Pancreas (tissue), 10 donors: ENCODE measurements around the gene MAGI1. TPM values are rescaled to one million over a fixed set of nuclear protein-coding genes. Genes with fewer than 3 reads are reported as not detected.

Experiments
- ATAC-seq, 4 donors: fragments of 200-7000 bp; cut with Tn5 transposase; one replicate each; pipeline versions ENCODE4 v1.8.0 to v1.9.1; 2020; ENCODE audit warnings: mild to moderate bottlenecking in 4 of 4, moderate library complexity in 4 of 4
- DNase-seq, 6 donors: peaks; one replicate each; pipeline ENCODE4 v3.0.0-alpha.2; 2020
- FAIRE-seq: peaks from 2 replicates; lab custom pipeline; 2012; peaks lifted over from hg19 to GRCh38; lab: Jason Lieb, UNC
- H3K27ac ChIP-seq, 4 donors: fragments of 200-600 bp; sonication (generic); 1 replicate in 3 of 4; 2 replicates in 1 of 4; pipeline versions ENCODE4 v1.5.0 to v1.8.0; 2020
- H3K27me3 ChIP-seq, 4 donors: fragments of 200-600 bp; one replicate each; pipeline ENCODE4 v1.8.0; 2021
- H3K36me3 ChIP-seq, 3 donors: fragments of 200-600 bp; sonication (generic) in 1 of 3; one replicate each; pipeline versions ENCODE4 v1.5.0 to v1.8.0; 2020 to 2021
- H3K4me1 ChIP-seq, 3 donors: fragments of 200-600 bp; one replicate each; pipeline ENCODE4 v1.8.0; 2021
- H3K4me3 ChIP-seq, 4 donors: fragments of 200-600 bp; sonication (generic) in 2 of 4; one replicate each; pipeline versions ENCODE4 v1.5.0 to v1.8.0; 2020 to 2021
- H3K9me3 ChIP-seq, 4 donors: fragments of 200-600 bp; one replicate each; pipeline ENCODE4 v1.8.0; 2021
- WGBS, 2 donors: extraction: QIAGEN DNeasy Blood & Tissue Kit; methylation state at CpG; one replicate each; pipeline ENCODE4 v1.1.7; 2013; 5-methylcytosine and 5-hydroxymethylcytosine counted together
- intact Hi-C, 3 donors: fragments of 100-400 bp; cut with DNase I; formaldehyde crosslinking; loops; one replicate each; pipeline versions ENCODE4 v1.11.1 to v1.14.2; 2022
- polyA plus RNA-seq, 2 donors: library from polyadenylated mRNA; stranded (reverse); fragments of 200-250 nt; gene quantifications; one replicate each; pipeline ENCODE4 v1.2.3, GENCODE V29; 2013
- total RNA-seq, 6 donors: library from RNA; stranded (reverse); fragmentation: NEBNext Ultra II Directional in 4 of 6; extraction: Animal tissue kit (Norgen Biotek cat#: 25700) in 4 of 6; gene quantifications; one replicate each; pipeline versions ENCODE4 v1.2.1 to v1.2.4, GENCODE V29; 2021 to 2023
- TF ChIP-seq, protein P1 (sequence below), 4 donors: fragments of 200-600 bp; sonication (generic) in 3 of 4; IDR thresholded peaks; one replicate each; pipeline versions ENCODE4 v1.5.0 to v1.8.0; 2021; ENCODE audit warnings: antibody characterized with exemption in 4 of 4
- donor health status: healthy with polysubstance abuse.
- donor health status: DM: no; HTN: no; CAD: no; lungs with moderate emphysema.
- donor health status: DM: no; HTN: no; CAD: no.
- donor health status: control.
- donor health status: control.
- donor health status: Bipolar disorder and iron deficiency.
- donor health status: DM: yes; HTN: yes; CAD: no.
- donor health status: DM: no; HTN: no; CAD: no.
- donor health status: DM: no; HTN: no; CAD: no.
- donor health status: DM: yes; HTN: yes; CAD: no.

Gene MAGI1
- total and polyA plus RNA-seq, 8 donors = 19.7 to 45.1 (median 28.0) TPM

DNA sequence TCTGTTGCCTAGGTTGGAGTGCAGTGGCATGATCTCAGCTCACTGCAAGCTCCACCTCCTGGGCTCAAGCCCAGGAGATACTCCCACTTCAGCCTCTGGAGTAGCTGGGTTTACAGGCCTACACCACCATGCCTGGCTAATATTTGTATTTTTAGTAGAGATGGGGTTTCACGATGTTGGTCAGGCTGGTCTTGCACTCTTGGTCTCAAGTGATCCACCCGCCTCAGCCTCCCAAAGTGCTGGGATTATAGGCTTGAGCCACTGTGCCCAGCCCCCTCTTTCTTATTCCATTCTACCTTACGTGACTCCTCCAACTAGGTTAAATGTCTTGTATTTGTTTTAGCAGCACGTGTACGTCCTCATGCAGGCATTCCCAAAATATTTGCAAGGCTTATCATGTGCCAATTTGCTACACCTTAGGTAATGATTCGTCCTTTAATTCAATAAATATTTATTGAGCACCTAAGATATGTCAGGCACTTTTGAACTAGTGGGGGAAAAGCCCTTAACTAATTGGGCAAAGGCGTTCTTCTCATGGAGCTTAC lies 14.9 kb upstream of the MAGI1 start:
- Histone ChIP-seq H3K4me3 (no peak overlapping the region), H3K4me1 (peaks cover 0 to 7% (median 5%) of the 10 kb centered on the region in 3 donors), H3K27me3 (no peaks in the 10 kb centered on the region), H3K27ac (peak overlapping the region in 2 of 4 donors; percentile 2 to 28), H3K36me3 (no peaks in the 10 kb centered on the region), H3K9me3 (no peaks in the 10 kb centered on the region)
- TF ChIP-seq, protein P1, sequence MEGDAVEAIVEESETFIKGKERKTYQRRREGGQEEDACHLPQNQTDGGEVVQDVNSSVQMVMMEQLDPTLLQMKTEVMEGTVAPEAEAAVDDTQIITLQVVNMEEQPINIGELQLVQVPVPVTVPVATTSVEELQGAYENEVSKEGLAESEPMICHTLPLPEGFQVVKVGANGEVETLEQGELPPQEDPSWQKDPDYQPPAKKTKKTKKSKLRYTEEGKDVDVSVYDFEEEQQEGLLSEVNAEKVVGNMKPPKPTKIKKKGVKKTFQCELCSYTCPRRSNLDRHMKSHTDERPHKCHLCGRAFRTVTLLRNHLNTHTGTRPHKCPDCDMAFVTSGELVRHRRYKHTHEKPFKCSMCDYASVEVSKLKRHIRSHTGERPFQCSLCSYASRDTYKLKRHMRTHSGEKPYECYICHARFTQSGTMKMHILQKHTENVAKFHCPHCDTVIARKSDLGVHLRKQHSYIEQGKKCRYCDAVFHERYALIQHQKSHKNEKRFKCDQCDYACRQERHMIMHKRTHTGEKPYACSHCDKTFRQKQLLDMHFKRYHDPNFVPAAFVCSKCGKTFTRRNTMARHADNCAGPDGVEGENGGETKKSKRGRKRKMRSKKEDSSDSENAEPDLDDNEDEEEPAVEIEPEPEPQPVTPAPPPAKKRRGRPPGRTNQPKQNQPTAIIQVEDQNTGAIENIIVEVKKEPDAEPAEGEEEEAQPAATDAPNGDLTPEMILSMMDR (IDR thresholded peaks at IDR 0.05) = no peak
- FAIRE-seq (no peak), ATAC-seq (peak; percentile 84 to 95 (median 92)), DNase-seq (peak in 3 of 6 donors; percentile 26 to 47 (median 32))
- intact Hi-C loops = no loop called here
- WGBS, 2 donors = 29 to 31% methylated on average over 7 of the region's 7 CpGs

DNA sequence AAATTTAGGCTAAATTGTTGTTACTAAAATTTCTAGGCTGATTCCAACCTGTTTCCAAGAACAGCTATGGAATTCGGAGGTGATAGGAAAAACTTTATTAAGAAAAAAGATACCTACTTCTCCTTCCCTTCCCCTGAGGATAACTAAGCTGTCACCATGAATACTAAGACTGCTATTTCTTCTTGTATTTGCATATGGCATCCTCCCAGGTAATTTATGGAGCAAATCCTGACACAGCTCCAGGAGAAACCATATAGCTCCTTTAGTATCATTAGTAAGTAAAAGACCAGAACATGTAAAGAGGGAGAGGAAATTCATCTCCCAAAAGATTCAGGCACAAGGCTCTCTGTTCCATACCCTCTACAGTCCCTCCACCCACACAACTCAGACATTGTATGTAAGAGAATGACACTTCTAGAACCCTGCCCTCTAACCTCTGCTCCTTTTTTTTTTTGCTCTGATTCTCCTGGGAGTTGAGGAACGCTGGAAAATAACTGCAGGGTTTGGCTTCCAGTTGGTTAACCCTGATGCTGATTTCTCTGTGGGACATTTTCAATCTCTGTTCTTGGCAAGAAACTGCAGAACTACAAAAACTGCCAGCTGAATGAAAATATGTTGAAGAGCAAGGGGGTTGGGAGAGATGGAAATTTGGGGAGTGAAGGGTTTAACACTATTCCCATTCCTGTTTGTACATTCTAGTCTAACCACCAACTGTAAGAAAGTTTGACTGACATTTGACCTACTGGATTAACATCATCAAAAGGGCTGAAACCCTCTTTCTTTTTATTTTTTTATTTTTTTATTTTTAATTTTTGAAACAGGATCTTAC lies 14.2 kb upstream of the MAGI1 start:
- TF ChIP-seq, protein P1 (IDR thresholded peaks at IDR 0.05) = no peak
- Histone ChIP-seq H3K27ac (peak overlapping the region in 1 of 4 donors; percentile 28), H3K36me3 (no peaks in the 10 kb centered on the region), H3K27me3 (no peaks in the 10 kb centered on the region), H3K4me1 (peaks cover 4 to 7% (median 7%) of the 10 kb centered on the region in 3 donors), H3K9me3 (no peaks in the 10 kb centered on the region), H3K4me3 (no peak overlapping the region)
- 65% methylated on average over 2 of the region's 2 CpGs for WGBS, 2 donors
- ATAC-seq (peak in 2 of 4 donors; percentile 28 to 35), FAIRE-seq (no peak), DNase-seq (no peak)
- intact Hi-C loops = no loop called here

DNA sequence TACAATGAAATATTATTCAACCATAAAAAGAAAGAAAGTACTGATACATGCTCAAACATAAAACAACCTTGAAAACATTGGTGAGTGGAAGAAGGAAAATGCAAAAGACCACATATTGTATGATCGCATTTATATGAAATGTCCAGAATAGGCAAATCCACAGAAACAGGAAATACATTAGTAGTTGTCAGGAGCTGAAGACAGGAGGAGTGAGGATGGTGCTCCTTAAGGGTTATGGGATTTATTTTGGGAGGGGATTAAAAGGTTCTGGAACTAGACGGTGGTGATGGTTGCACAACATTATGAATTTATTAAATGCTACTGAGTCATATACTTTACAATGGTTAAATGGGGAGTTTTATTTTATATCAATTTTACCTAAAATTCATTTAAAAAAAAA lies 12.1 kb upstream of the MAGI1 start:
- intact Hi-C loops = no loop called here
- FAIRE-seq (no peak), DNase-seq (no peak)

DNA sequence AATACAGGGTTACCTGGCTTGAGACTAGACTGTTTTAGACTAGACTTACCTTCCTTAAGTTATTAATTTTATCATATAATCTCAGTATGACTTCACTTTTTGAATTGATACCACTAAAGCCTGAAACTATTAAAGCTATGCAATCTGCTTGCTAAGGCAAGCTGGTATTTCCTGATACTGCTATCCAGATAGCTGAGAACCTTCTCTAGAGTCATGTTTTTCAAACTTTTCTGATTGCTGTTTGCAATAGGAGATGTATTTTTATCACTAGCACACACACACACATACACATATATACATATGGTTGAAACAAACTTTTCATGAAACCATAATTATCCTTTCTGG lies 9.3 kb upstream of the MAGI1 start:
- no peak for DNase-seq
- TF ChIP-seq, protein P1 (IDR thresholded peaks at IDR 0.05) = no peak
- intact Hi-C loops = no loop called here
- no peak for FAIRE-seq
- Histone ChIP-seq H3K4me1 (peaks cover under 1 to 10% (median 7%) of the 10 kb centered on the region in 3 donors), H3K9me3 (no peaks in the 10 kb centered on the region), H3K36me3 (no peaks in the 10 kb centered on the region), H3K27me3 (no peaks in the 10 kb centered on the region), H3K27ac (peak overlapping the region in 2 of 4 donors; percentile 13 to 25), H3K4me3 (no peak overlapping the region)
- ATAC-seq = peak; percentile 17 to 73 (median 58)

More for the DNA sequence above, 12.1 kb upstream of the MAGI1 start:
- Histone ChIP-seq H3K27me3 (no peaks in the 10 kb centered on the region), H3K36me3 (no peaks in the 10 kb centered on the region), H3K9me3 (no peaks in the 10 kb centered on the region), H3K4me1 (peaks cover 7 to 11% (median 10%) of the 10 kb centered on the region in 3 donors), H3K4me3 (no peak overlapping the region), H3K27ac (no peak overlapping the region)
- ATAC-seq = no peak
- WGBS, 2 donors = 92 to 97% methylated on average over 2 of the region's 2 CpGs
- TF ChIP-seq, protein P1 (IDR thresholded peaks at IDR 0.05) = no peak
